ENCODE data around the gene AOPEP.

Gene AOPEP

DNA sequence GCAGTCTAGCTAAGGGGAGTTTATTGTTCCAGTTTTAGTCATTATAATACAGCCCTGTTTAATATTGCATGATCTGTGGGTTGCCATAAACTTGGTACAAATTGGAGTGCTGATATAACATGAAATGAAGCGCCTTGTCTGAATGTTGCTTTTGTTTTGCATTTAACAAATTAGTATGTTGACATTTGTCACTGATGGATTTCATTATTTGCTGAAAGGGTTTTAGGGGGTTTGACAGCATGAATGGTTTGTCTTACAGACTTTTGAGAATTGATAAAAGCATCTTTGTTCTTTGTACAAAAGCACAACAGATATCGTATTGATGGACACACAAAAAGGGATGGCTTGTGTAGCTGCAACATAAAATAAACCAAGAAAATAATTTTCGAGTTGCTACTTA is 178.3 kb downstream of the AOPEP start:
- no peak for DNase-seq

- no peak for DNase-seq
Observed at GRCh38 chr9:94905606-94906005, 179.1 kb downstream of the AOPEP start.

- DNase-seq = no peak
Observed at GRCh38 chr9:94906181-94906580, 179.7 kb downstream of the AOPEP start.

DNA sequence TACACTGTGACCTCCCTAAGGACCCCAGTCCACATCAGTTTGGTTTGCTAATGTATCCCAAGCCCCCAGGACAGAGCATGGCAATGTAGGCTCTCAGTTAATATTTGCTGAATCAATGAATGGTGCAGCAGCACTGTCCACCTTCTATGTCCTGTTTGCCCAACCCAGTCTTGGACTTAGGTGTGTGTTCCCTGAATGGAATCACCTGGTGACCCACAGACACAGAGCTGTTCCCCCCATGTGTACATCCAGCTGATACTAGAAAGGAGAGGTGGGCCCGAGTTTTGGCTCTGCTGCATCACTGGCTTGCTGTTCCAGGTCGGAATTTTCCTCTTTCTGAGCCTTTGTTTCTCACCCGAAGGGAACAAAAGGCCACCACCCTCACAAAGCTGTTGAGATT is 180.2 kb downstream of the AOPEP start:
- no peak for DNase-seq

DNA sequence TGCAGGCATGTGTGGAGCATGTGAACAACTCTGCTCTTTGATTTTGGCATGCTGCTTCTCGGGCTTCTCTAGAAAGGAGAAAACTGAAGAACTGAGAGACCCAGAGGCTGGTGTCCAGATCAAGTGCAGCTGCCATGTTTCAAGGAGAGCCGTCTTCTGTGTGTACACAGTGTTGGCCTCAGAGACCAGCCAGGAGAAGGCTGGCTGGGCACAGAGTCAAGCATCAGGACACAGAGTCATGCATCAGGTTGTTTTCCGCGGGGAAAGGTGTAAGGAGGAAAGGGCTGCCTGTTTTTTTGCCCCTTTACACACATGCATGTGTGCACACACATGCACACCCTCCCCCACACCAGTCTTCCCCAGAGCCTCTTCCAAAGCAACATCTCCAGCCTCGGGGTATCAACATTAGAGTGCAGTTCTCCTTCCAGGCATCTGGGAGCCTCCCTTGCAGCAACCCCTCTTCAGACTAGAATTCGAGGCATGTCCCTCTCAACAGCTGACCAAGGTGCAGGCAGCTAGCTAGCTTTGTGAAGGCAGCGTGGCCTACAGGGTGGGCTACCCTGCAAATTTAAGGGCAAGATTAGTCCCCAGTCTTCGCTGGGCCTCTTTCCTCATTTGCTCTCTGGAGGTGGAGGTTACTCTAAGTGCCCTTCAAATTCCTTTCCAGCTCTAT is 180.9 kb downstream of the AOPEP start:
- DNase-seq = no peak

DNA sequence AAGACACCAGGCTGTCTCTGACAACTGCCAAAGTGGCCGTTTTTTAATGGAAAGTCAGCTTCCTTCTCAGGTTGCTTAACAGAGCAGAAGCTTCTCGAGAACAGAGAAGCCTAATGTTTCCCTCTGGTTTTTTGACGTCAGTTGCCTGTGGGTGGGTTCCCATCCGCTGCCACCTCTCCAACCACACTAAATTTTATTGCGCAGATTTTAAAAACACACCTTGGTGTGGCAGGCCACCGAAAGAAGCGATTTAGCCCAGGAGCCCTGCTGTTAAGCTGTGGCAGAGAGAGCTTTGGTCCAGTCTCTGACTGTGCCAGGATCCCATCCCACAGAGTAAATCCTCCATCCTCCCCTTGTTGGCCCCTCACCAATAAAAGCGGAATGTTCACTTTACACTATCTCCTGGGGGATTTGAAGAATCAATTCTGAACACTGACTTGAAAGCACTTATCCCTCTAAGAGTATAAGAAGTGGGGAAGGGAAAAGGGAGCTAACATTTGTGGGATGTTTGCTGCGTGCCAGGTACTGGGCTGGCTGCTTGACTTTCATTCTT is 181.6 kb downstream of the AOPEP start:
- no peak for DNase-seq

DNA sequence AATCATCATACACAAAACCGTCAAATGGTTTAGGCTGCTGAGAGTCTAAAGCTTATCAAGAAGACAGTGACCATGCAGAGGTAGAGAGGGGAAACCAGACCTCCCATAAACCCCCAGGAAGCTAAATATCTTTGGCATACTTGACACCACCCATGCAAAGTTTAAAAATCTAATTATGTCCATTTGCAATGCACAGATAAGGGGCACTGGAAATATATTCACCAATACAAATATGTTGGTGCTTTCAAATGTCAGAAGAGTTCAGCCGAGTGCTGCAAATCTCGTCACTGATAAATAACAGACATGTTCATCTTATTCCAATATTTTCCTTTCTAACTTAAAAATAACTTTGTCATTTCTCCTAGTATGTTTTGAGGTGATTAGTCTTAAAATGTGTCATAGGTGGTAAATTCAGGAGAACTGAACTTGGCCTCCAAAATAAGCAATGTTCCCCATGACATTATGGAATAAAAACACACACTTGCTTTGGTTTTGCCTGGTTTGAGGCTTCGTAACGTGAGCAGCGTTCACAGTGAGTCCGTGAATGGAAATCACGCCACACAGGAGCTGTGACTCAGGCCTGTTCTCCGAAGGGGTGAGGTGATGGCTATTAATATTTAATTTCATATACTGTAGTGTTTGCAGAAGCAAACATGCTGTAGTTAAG is 182.2 kb downstream of the AOPEP start:
- DNase-seq = no peak

- DNase-seq = no peak
Observed at GRCh38 chr9:94909250-94909894, 182.9 kb downstream of the AOPEP start.

DNA sequence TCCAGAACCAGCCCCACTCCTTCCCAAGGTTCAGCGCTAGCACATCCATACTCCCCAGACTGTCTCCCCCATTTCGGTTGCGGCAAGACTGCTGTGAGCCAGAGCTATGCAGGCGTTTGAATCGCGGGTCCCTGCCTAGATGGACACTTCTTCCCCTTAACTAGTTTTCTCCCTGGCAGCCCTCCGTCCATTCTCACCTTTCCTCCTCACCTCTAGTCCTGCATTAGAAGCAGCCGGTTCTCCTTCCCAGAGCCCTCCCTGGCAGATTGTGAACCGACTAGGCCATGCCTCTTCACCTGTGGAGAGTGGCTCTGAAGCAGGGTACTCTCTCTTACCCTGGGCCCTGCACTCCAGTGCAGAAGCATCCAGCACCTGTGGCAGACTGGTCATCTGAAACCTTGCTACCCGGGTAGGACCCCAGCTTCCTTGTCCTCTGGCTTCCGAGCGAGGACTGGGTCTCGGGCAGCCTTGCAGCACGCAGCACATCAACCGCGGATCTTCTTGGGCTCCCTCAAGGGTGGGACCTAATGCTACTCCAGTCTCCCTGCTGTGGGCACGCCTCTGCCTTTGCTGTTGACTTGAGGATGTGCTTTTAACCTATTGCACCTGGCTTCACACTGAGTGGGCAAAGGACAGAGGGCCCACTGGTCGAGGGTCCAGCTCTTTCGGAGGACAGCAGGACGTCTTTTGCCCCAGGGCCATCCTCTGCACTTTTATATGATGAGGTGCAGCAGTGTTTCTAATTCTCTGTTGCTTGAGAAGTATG is 183.6 kb downstream of the AOPEP start:
- DNase-seq = no peak

- DNase-seq = no peak
Observed at GRCh38 chr9:94911211-94911610, 184.7 kb downstream of the AOPEP start.

DNA sequence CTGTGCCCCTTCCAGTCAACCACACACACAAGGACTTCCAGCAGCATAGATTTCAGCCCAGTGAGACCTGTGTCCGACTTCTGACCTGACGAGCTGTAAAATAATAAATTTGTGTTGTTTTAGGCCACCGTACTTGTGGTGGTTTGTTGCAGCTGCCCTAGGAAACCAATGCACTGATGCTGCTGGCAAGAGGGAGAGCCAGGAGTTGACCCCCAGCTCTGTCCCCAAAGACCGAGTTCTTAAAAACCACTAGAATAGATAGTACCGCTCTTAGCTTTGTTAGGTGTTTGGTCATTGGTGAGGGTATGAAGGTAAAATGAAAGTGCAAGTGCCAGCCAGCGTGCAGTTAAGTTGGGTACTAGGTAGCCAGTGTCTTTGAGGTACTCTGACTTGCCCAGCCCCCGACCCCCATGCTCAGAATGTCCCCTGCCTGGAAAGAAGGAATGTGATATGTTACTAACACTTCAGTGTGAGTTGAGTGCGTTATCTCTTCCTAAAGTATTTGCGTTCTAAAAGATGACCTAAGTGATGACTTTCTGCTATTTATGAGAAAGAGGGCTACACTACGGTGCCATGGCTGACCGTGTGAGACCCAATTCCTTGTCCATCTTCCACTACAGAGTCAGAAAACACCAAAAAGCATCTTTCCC is 185.6 kb downstream of the AOPEP start:
- no peak for DNase-seq

GRCh38 chr9:94912700-94913249 is 186.3 kb downstream of the AOPEP start:
- DNase-seq = no peak

GRCh38 chr9:94913550-94913949 is 187.1 kb downstream of the AOPEP start:
- DNase-seq = no peak

DNA sequence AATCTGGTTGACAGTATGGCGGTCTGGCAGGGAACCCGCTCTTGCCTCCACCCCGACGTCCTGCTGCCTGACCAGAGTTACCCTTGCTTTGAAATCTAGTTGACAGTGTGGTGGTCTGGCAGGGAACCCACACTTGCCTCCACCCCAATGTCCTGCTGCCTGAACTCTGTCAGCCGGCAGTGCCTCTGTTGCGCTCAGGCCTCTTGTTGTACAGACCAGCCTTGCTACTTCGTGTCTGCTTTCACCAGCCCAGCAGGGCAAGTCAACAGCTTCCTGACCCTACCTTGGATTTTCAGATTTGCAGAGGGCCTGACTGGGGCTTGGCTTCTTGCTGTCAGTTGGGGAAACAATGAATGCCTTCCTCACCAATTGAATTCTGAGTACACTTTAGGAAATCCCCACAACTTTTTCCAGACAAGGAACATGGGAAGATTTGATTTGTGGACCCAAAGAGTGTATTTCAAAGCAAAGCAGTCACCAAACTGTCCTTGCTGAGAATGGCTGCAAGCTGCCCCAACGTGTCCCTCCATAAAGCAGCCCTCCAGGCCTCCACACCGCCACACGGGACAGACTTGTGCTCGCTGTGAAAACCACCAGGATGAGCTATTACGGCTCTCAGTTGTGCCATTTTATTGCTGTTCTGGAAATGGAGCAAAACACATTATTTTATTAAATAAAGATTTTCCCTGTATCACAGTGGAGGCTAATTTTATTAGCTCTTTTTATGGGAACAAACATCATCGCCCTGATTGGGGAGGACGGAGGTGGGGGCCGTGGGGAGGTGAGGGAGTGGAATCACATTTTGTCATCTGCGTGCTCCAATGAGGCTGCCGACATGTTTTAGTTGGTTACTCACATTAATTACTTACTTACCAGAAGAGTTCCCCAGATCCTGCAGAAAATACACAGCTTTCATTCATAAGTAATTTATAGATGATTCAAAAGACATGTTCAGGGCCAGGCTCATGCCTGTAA is 189.3 kb downstream of the AOPEP start:
- DNase-seq = no peak

GRCh38 chr9:94916956-94917355 is 190.5 kb downstream of the AOPEP start:
- DNase-seq = no peak

- no peak for DNase-seq
Observed at GRCh38 chr9:94918038-94918753, 191.7 kb downstream of the AOPEP start.

- DNase-seq = no peak
Observed at GRCh38 chr9:94919376-94920098, 193.0 kb downstream of the AOPEP start.

DNA sequence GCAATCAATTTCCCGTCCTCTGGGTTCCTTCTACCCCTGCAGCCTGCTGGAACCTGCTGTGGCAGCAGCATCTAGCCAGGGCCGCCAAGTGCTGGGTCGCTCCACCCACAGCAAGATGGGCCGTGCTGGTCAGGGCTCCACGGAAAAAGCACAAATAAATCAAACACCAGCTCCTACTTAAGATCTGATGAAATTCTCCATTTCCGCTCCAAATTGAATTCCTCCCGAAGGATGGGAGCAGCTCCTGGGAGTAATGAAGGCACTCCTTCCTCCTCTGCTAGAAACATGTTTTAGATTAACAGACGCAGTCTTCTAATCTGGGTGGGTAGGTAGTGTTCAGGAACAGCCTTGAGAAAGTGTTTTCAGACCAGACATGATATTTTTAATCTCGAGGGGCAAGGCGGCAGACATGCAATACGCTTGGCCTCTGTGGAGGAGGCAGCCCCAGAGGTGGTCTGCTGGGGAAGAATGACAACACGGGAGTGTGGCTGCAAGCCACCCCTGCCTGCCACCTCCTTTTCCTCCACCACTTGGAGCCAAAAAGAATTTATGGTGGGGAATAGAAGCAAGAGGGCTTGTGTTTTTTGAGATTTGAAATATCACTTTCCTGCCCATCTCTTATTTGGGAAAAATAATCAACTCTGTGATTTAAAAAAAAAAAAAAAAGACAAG is 194.1 kb downstream of the AOPEP start:
- DNase-seq = no peak

- no peak for DNase-seq
Observed at GRCh38 chr9:94921092-94921471, 194.6 kb downstream of the AOPEP start.

All from cerebellar nuclear complex (tissue), 1 donor.